H1 (cell line): Measurements from ENCODE around the gene SLAMF1. TPM values are rescaled to one million over a fixed set of nuclear protein-coding genes. Genes with fewer than 3 reads are reported as not detected.

ENCODE experiments used
- CTCF ChIA-PET: fragments of 300-600 bp; sonication (Branson Sonifier 250); formaldehyde crosslinking; loops from one replicate; lab custom pipeline; 2021; ENCODE audit not compliant: partially characterized antibody; lab: Charles Lee
- POLR2A ChIA-PET: fragments of 300-600 bp; sonication (Branson Sonifier 250); formaldehyde crosslinking; loops from one replicate; lab custom pipeline; 2021; ENCODE audit warnings: inconsistent platforms; ENCODE audit not compliant: partially characterized antibody; lab: Charles Lee
- DNase-seq, 2 experiments: peaks; one replicate each; pipeline versions ENCODE4 v3.0.0 to v3.0.0-alpha.2; 2010 to 2022; ENCODE audit warnings: low spot score in 2 of 2, low read depth in 1 of 2, mixed read lengths in 1 of 2
- FAIRE-seq: peaks from 2 replicates; lab custom pipeline; 2011; peaks lifted over from hg19 to GRCh38; lab: Jason Lieb, UNC
- H2AFZ ChIP-seq: 2 replicates; pipeline ENCODE4 v1.8.1; 2012; ENCODE audit warnings: low read length, inconsistent platforms
- H2AK5ac ChIP-seq: 2 replicates; pipeline ENCODE4 v1.6.1; 2013; ENCODE audit warnings: low read depth, low read length
- H2BK120ac ChIP-seq: replicated peaks from 2 replicates; pipeline ENCODE3; 2013; ENCODE audit warnings: low read depth, low read length, inconsistent platforms
- H2BK12ac ChIP-seq: 2 replicates; pipeline ENCODE4 v1.6.1; 2013; ENCODE audit warnings: low read depth, low read length
- H2BK15ac ChIP-seq: 2 replicates; pipeline ENCODE4 v1.6.1; 2013; ENCODE audit warnings: low read length
- H2BK20ac ChIP-seq: 2 replicates; pipeline ENCODE4 v1.6.1; 2013; ENCODE audit warnings: low read length
- H2BK5ac ChIP-seq: 2 replicates; pipeline ENCODE4 v1.6.1; 2013; ENCODE audit warnings: low read depth, low read length
- H3K14ac ChIP-seq: 2 replicates; pipeline ENCODE4 v1.6.1; 2013; ENCODE audit warnings: inconsistent platforms; ENCODE audit not compliant: insufficient read length
- H3K18ac ChIP-seq: 2 replicates; pipeline ENCODE4 v1.6.1; 2013; ENCODE audit warnings: low read length; ENCODE audit errors: extremely low read depth
- H3K23ac ChIP-seq: 2 replicates; pipeline ENCODE4 v1.6.1; 2013; ENCODE audit warnings: inconsistent platforms; ENCODE audit not compliant: insufficient read length
- H3K23me2 ChIP-seq: 2 replicates; pipeline ENCODE4 v1.6.1; 2013; ENCODE audit warnings: low read depth, low read length
- H3K27ac ChIP-seq: 2 replicates; pipeline ENCODE4 v1.6.1; 2011; ENCODE audit warnings: low read depth, low read length, inconsistent platforms
- H3K27me3 ChIP-seq, 4 experiments: replicated peaks in 1 of 4; 1 replicate in 1 of 4; 2 replicates in 3 of 4; pipeline versions ENCODE4 v1.6.1 to v1.8.1; 2011 to 2013; ENCODE audit warnings: low read length in 3 of 4, mild to moderate bottlenecking in 3 of 4, inconsistent platforms in 2 of 4, mixed read lengths in 2 of 4, moderate library complexity in 1 of 4; ENCODE audit not compliant: control insufficient read depth in 3 of 4, insufficient read depth in 3 of 4; ENCODE audit errors: extremely low read depth in 1 of 4
- H3K36me3 ChIP-seq, 4 experiments: 2 replicates each; pipeline versions ENCODE4 v1.6.1 to v1.8.1; 2011 to 2013; ENCODE audit warnings: mild to moderate bottlenecking in 4 of 4, low read length in 3 of 4, moderate library complexity in 2 of 4, control low read depth in 1 of 4, inconsistent platforms in 1 of 4; ENCODE audit not compliant: insufficient read depth in 4 of 4, control insufficient read depth in 2 of 4
- H3K4ac ChIP-seq: replicated peaks from 2 replicates; pipeline ENCODE3; 2013; ENCODE audit warnings: low read length, low read depth, mixed read lengths, inconsistent platforms; ENCODE audit not compliant: insufficient read length
- H3K4me1 ChIP-seq, 4 experiments: replicated peaks in 1 of 4; 1 replicate in 1 of 4; 2 replicates in 3 of 4; pipeline versions ENCODE4 v1.6.1 to v1.8.1; 2011 to 2013; ENCODE audit warnings: low read length in 3 of 4, inconsistent platforms in 2 of 4, mixed read lengths in 1 of 4; ENCODE audit not compliant: insufficient read depth in 4 of 4, control insufficient read depth in 3 of 4
- H3K4me2 ChIP-seq, 2 experiments: 2 replicates each; pipeline versions ENCODE4 v1.6.1 to v1.8.1; 2011 to 2013; ENCODE audit warnings: low read depth in 2 of 2, low read length in 2 of 2, control low read depth in 1 of 2, inconsistent platforms in 1 of 2, mild to moderate bottlenecking in 1 of 2; ENCODE audit not compliant: insufficient read depth in 1 of 2
- H3K4me3 ChIP-seq, 4 experiments: fragments of 200-600, 300-600 bp in 1 of 4; sonication (generic), shearing (Covaris generic), sonication (Bioruptor Twin) in 1 of 4; 2 replicates each; pipeline versions ENCODE4 v1.5.1 to v1.8.1; 2011 to 2016; ENCODE audit warnings: low read length in 4 of 4, low read depth in 3 of 4, control low read depth in 2 of 4, inconsistent platforms in 2 of 4, mild to moderate bottlenecking in 2 of 4, mixed read lengths in 1 of 4, moderate library complexity in 1 of 4; ENCODE audit not compliant: insufficient read depth in 2 of 4; ENCODE audit errors: extremely low read depth in 1 of 4
- H3K56ac ChIP-seq: replicated peaks from 2 replicates; pipeline ENCODE3; 2013; ENCODE audit warnings: low read depth, mild to moderate bottlenecking, mixed read lengths, low read length, inconsistent platforms; ENCODE audit not compliant: insufficient read length
- H3K79me1 ChIP-seq: 2 replicates; pipeline ENCODE4 v1.6.1; 2013; ENCODE audit warnings: low read depth, low read length, control low read depth
- H3K79me2 ChIP-seq, 2 experiments: 2 replicates each; pipeline versions ENCODE4 v1.6.1 to v1.8.1; 2012 to 2013; ENCODE audit warnings: low read length in 2 of 2, mild to moderate bottlenecking in 2 of 2, inconsistent platforms in 1 of 2; ENCODE audit not compliant: insufficient read depth in 2 of 2, control insufficient read depth in 1 of 2
- H3K9ac ChIP-seq, 4 experiments: replicated peaks in 1 of 4; 1 replicate in 1 of 4; 2 replicates in 3 of 4; pipeline versions ENCODE4 v1.6.1 to v1.8.1; 2011 to 2013; ENCODE audit warnings: low read depth in 3 of 4, low read length in 3 of 4, control low read depth in 2 of 4, mild to moderate bottlenecking in 2 of 4, moderate library complexity in 2 of 4, inconsistent platforms in 1 of 4; ENCODE audit errors: extremely low read depth in 1 of 4
- H3K9me3 ChIP-seq, 2 experiments: 2 replicates each; pipeline versions ENCODE4 v1.6.1 to v1.8.1; 2012 to 2013; ENCODE audit warnings: mild to moderate bottlenecking in 2 of 2, moderate library complexity in 2 of 2, control low read depth in 1 of 2, inconsistent platforms in 1 of 2, low read depth in 1 of 2, low read length in 1 of 2, mixed read lengths in 1 of 2; ENCODE audit not compliant: insufficient read depth in 2 of 2
- H4K20me1 ChIP-seq, 2 experiments: replicated peaks in 1 of 2; 2 replicates each; pipeline versions ENCODE3 to v1.8.1; 2011 to 2013; ENCODE audit warnings: inconsistent platforms in 2 of 2, low read length in 2 of 2, mild to moderate bottlenecking in 1 of 2; ENCODE audit not compliant: insufficient read depth in 2 of 2, control insufficient read depth in 1 of 2
- H4K5ac ChIP-seq: 2 replicates; pipeline ENCODE4 v1.6.1; 2013; ENCODE audit warnings: low read length, low read depth, mixed read lengths, inconsistent platforms; ENCODE audit not compliant: insufficient read length
- H4K8ac ChIP-seq: 2 replicates; pipeline ENCODE4 v1.8.0; 2013; ENCODE audit warnings: mild to moderate bottlenecking, moderate library complexity, low read length, inconsistent platforms; ENCODE audit not compliant: insufficient read depth; ENCODE audit errors: extremely low read depth
- H4K91ac ChIP-seq: replicated peaks from 2 replicates; pipeline ENCODE3; 2013; ENCODE audit warnings: low read length, mixed read lengths, inconsistent platforms; ENCODE audit not compliant: insufficient read length
- CBX8 ChIP-seq: fragments of 300-800, 300-1000 bp; sonication (generic); IDR thresholded peaks from 2 replicates; pipeline ENCODE4 v1.7.1; 2016; ENCODE audit warnings: low read depth, low read length, borderline replicate concordance
- CTBP2 ChIP-seq: IDR thresholded peaks from 2 replicates; pipeline ENCODE4 v1.7.0; 2011; ENCODE audit warnings: borderline replicate concordance, mild to moderate bottlenecking, moderate library complexity, mixed read lengths, low read length; ENCODE audit not compliant: insufficient read depth, insufficient read length
- EGR1 ChIP-seq: IDR thresholded peaks from 2 replicates; pipeline ENCODE4 v1.6.1; 2011; ENCODE audit warnings: low read depth, low read length, borderline replicate concordance
- FOSL1 ChIP-seq: IDR thresholded peaks from 2 replicates; pipeline ENCODE4 v1.6.1; 2011; ENCODE audit warnings: mild to moderate bottlenecking, low read depth, low read length, moderate library complexity; ENCODE audit not compliant: insufficient read depth
- NANOG ChIP-seq: IDR thresholded peaks from 2 replicates; pipeline ENCODE4 v1.6.1; 2011; ENCODE audit warnings: low read length, low read depth, mild to moderate bottlenecking, inconsistent platforms; ENCODE audit not compliant: insufficient read depth, poor library complexity, severe bottlenecking
- POU5F1 ChIP-seq: IDR thresholded peaks from 2 replicates; pipeline ENCODE4 v1.6.1; 2011; ENCODE audit warnings: low read depth, mild to moderate bottlenecking, low read length, moderate library complexity
- RFX5 ChIP-seq: IDR thresholded peaks from 2 replicates; pipeline ENCODE4 v1.6.1; 2011; ENCODE audit warnings: low read depth, low read length, improper control_type of control experiment, borderline replicate concordance
- SAP30 ChIP-seq: fragments of 300-600 bp; sonication (generic); IDR thresholded peaks from 2 replicates; pipeline ENCODE4 v1.7.1; 2012; ENCODE audit warnings: low read length, moderate library complexity, mild to moderate bottlenecking, inconsistent platforms; ENCODE audit not compliant: insufficient read depth, insufficient replicate concordance
- SIX5 ChIP-seq: IDR thresholded peaks from 2 replicates; pipeline ENCODE4 v1.6.1; 2011; ENCODE audit warnings: mild to moderate bottlenecking, low read depth, low read length
- SRF ChIP-seq: IDR thresholded peaks from 2 replicates; pipeline ENCODE4 v1.6.1; 2011; ENCODE audit warnings: mild to moderate bottlenecking, low read depth, low read length, moderate library complexity
- TBP ChIP-seq: IDR thresholded peaks from 2 replicates; pipeline ENCODE4 v1.6.1; 2011; ENCODE audit warnings: low read depth, low read length, improper control_type of control experiment
- USF2 ChIP-seq: IDR thresholded peaks from 2 replicates; pipeline ENCODE4 v1.6.1; 2011; ENCODE audit warnings: low read length, improper control_type of control experiment
- ZNF274 ChIP-seq: IDR thresholded peaks from 2 replicates; pipeline ENCODE4 v1.7.0; 2012; ENCODE audit warnings: low read length, borderline replicate concordance; ENCODE audit errors: extremely low read depth
- WGBS, 2 experiments: shearing (Covaris generic) in 1 of 2; methylation state at CpG; one replicate each; pipeline versions ENCODE4 v1.1.6 to v1.1.7; 2013 to 2015; ENCODE audit warnings: low lambda C conversion rate in 2 of 2, mixed read lengths in 2 of 2, inconsistent platforms in 1 of 2, low coverage in 1 of 2, missing lambda C conversion rate in 1 of 2; ENCODE audit not compliant: insufficient replicate concordance in 2 of 2, insufficient coverage in 1 of 2, insufficient read length in 1 of 2; ENCODE audit errors: extremely low coverage in 1 of 2, missing lambda C conversion rate in 1 of 2; 5-methylcytosine and 5-hydroxymethylcytosine counted together
- polyA plus RNA-seq, 7 experiments: library from polyadenylated mRNA; depleted of rRNA in 3 of 7; stranded (reverse) in 5 of 7; unstranded in 2 of 7; fragments of >200 nt in 5 of 7; fragments of 200-250 nt in 2 of 7; gene quantifications; 1 replicate in 5 of 7; 2 replicates in 1 of 7; 4 replicates in 1 of 7; pipeline versions ENCODE4 v1.2.1 to v1.2.3, GENCODE V29; 2011 to 2013; ENCODE audit warnings: missing spikeins in 2 of 7, mixed read lengths in 2 of 7
- total RNA-seq: library from RNA; stranded (reverse); fragmentation: NEBNext Ultra II Directional; extraction: Animal tissue kit (Norgen Biotek cat#: 25700); gene quantifications from 2 replicates; pipeline ENCODE4 v1.2.1, GENCODE V29; 2021

SLAMF1 gene
- total and polyA plus RNA-seq, 2 of the 8 experiments (the other 6 are each of a cell fraction or from before 2014, with no cell fraction given) = not detected

DNA sequence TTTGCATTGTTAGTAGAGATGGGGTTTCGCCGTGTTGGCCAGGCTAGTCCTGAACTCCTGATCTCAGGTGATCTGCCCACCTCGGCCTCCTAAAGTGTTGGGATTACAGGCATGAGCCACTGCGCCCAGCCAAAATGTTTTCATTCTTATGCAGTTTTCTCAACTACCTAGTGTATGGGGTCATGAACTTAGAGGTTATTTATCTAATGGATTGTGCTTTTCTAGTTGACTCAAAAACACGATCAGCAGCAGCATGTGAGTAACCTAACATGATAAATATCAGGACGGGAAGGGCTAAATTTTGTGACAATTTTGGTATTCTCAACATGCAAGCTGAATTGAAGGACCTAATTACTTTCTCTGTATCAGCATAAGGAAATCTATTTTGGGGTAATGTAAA is 58.4 kb downstream of the SLAMF1 start:
- Histone ChIP-seq H3K14ac (no peak overlapping the region), H3K79me2 (no peaks in the 10 kb centered on the region), H4K5ac (no peak overlapping the region), H2BK5ac (no peak overlapping the region), H4K20me1 (no peaks in the 10 kb centered on the region), H2BK15ac (no peak overlapping the region), H2BK12ac (no peak overlapping the region), H3K4me3 (no peak overlapping the region), H3K4me2 (no peak overlapping the region), H2AFZ (no peak overlapping the region), H2BK20ac (no peak overlapping the region), H2AK5ac (no peak overlapping the region), H3K27me3 (no peaks in the 10 kb centered on the region), H3K4me1 (no peaks in the 10 kb centered on the region), H3K18ac (no peak overlapping the region), H3K56ac (no peak overlapping the region), H3K27ac (no peak overlapping the region), H4K8ac (no peak overlapping the region), H2BK120ac (no peak overlapping the region), H3K9me3 (no peaks in the 10 kb centered on the region), H3K36me3 (no peaks in the 10 kb centered on the region), H3K23ac (no peak overlapping the region), H3K79me1 (no peaks in the 10 kb centered on the region), H3K4ac (no peak overlapping the region), H3K9ac (no peak overlapping the region), H4K91ac (no peak overlapping the region), H3K23me2 (no peaks in the 10 kb centered on the region; the same call in 1 of the 2 replicates)
- DNase-seq (no peak), FAIRE-seq (peak; percentile 32)
- ChIA-PET CTCF (interaction anchor here (1.0 to 1.6 kb wide), 3 partner anchors 18 to 86 kb away, joined by 3 read pairs; no protein-coding TSS in a partner anchor), POLR2A (interaction anchor here (0.7 to 1.0 kb wide), 2 partner anchors 9 to 169 kb away, joined by 3 read pairs; no protein-coding TSS in a partner anchor)
- WGBS, 2 experiments = 88% methylated on average over 6 of the region's 6 CpGs; no CpG with 5 or more reads in 1 of the 2 experiments
- TF ChIP-seq CBX8 (no peak), USF2 (no peak), FOSL1 (no peak), EGR1 (no peak), SIX5 (no peak), POU5F1 (no peak), ZNF274 (no peak), SAP30 (no peak), RFX5 (no peak), NANOG (no peak), CTBP2 (no peak), TBP (no peak), SRF (no peak)
